Hindlimb muscle (tissue), 1 donor: ENCODE results near the gene CNOT4. TPM values are rescaled to one million over a fixed set of nuclear protein-coding genes. Genes with fewer than 3 reads are reported as not detected.
"Not testable (repeated sequence)": the region's sequence is repeated elsewhere in the genome, so short reads cannot be mapped to it uniquely, and the experiment has no call there.

ENCODE experiments used
- DNase-seq: peaks from one replicate; pipeline ENCODE4 v3.0.0-alpha.2; 2013
- polyA plus RNA-seq: library from polyadenylated mRNA; unstranded; fragments of 120-200 nt; gene quantifications from one replicate; pipeline ENCODE4 v1.2.1, GENCODE V29; 2013; ENCODE audit not compliant: insufficient read length

CNOT4 gene
- polyA plus RNA-seq, 1 donor = 25.2 TPM

- not testable (repeated sequence) for DNase-seq
Observed at GRCh38 chr7:135320953-135321352, 188.9 kb downstream of the CNOT4 start.

GRCh38 chr7:135320268-135320667 is 189.6 kb downstream of the CNOT4 start:
- no peak for DNase-seq

GRCh38 chr7:135317676-135318325 is 192.1 kb downstream of the CNOT4 start:
- DNase-seq = no peak

- no peak for DNase-seq
Observed at GRCh38 chr7:135316648-135317313, 193.1 kb downstream of the CNOT4 start.

- DNase-seq = no peak
Observed at GRCh38 chr7:135313971-135314370, 195.9 kb downstream of the CNOT4 start.

Other genes with a start within 250 kb of the CNOT4 start
- gene NUP205, start 47.8 kb upstream of the CNOT4 start, polyA plus RNA-seq = 29.6 TPM
- gene STMP1, start 152.4 kb upstream of the CNOT4 start, polyA plus RNA-seq = 49.1 TPM
- gene SLC13A4, start 218.1 kb upstream of the CNOT4 start, polyA plus RNA-seq = 3.8 TPM
- gene FAM180A, start 238.7 kb upstream of the CNOT4 start, polyA plus RNA-seq = not detected